A549 (cell line): ENCODE measurements around the gene GRK5.

ENCODE experiments used
- CBX2 ChIP-seq: fragments of 200-600 bp; sonication (generic); IDR thresholded peaks from 2 replicates; pipeline ENCODE4 v1.6.1; 2016; ENCODE audit warnings: low read depth, mild to moderate bottlenecking, borderline replicate concordance
- EP300 ChIP-seq, 2 experiments: fragments of >200 bp; sonication (Bioruptor Twin); formaldehyde crosslinking; IDR thresholded peaks; 2 replicates in 1 of 2; 3 replicates in 1 of 2; pipeline ENCODE4 v1.6.1; 2016 to 2017
- JUN ChIP-seq, 2 experiments: fragments of >200 bp; sonication (Bioruptor Twin); formaldehyde crosslinking; IDR thresholded peaks; 2 replicates in 1 of 2; 3 replicates in 1 of 2; pipeline ENCODE4 v1.6.1; 2016 to 2017
- KDM5A ChIP-seq: fragments of 200-600 bp; sonication (generic); IDR thresholded peaks from 2 replicates; pipeline ENCODE4 v1.6.1; 2016; ENCODE audit warnings: antibody characterized with exemption, mild to moderate bottlenecking
- PBX3 ChIP-seq: IDR thresholded peaks from 2 replicates; pipeline ENCODE4 v1.6.1; 2012
- POLR2A ChIP-seq: IDR thresholded peaks from 2 replicates; pipeline ENCODE4 v1.6.1; 2012; ENCODE audit warnings: mild to moderate bottlenecking, low read length
- RAD21 ChIP-seq, 2 experiments: fragments of >200 bp in 1 of 2; sonication (Bioruptor Twin) in 1 of 2; formaldehyde crosslinking in 1 of 2; IDR thresholded peaks in 1 of 2; conservative IDR thresholded peaks in 1 of 2; 2 replicates in 1 of 2; 3 replicates in 1 of 2; pipeline ENCODE4 v1.6.1; 2012 to 2018; ENCODE audit warnings: inconsistent platforms in 1 of 2
- TF ChIP-seq, protein P1 (sequence below): fragments of >200 bp; sonication (Bioruptor Twin); formaldehyde crosslinking; IDR thresholded peaks from 3 replicates; pipeline ENCODE4 v1.5.1; 2016

DNA sequence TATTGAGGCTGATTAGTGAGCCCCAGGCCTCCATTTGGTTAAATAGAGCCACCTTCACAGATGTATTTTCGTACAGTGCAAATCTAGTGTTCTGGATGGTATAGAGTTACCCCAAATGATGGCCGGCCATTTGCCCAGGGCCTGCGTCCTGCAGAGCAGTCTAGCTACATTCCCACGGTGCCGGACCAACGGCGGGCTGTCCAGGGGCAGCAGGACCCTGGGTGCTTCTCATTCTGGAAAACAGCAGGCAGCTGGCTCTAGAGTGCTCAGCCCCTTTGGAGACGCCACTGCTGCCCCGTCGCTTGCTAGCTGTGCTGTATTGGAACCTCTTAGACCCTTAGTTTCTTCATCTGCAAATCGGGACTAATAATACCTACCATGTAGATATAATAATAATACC lies 186.1 kb downstream of the GRK5 start:
- TF ChIP-seq, protein P1, sequence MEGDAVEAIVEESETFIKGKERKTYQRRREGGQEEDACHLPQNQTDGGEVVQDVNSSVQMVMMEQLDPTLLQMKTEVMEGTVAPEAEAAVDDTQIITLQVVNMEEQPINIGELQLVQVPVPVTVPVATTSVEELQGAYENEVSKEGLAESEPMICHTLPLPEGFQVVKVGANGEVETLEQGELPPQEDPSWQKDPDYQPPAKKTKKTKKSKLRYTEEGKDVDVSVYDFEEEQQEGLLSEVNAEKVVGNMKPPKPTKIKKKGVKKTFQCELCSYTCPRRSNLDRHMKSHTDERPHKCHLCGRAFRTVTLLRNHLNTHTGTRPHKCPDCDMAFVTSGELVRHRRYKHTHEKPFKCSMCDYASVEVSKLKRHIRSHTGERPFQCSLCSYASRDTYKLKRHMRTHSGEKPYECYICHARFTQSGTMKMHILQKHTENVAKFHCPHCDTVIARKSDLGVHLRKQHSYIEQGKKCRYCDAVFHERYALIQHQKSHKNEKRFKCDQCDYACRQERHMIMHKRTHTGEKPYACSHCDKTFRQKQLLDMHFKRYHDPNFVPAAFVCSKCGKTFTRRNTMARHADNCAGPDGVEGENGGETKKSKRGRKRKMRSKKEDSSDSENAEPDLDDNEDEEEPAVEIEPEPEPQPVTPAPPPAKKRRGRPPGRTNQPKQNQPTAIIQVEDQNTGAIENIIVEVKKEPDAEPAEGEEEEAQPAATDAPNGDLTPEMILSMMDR, result no peak
- no peak for TF ChIP-seq CBX2
- TF ChIP-seq EP300 (IDR thresholded peaks at IDR 0.05), result no peak
- no peak for TF ChIP-seq RAD21 (conservative IDR thresholded peaks at IDR 0.05 in 1 of 2, IDR thresholded peaks at IDR 0.05 in 1 of 2)
- TF ChIP-seq KDM5A, result no peak
- no peak for TF ChIP-seq PBX3
- TF ChIP-seq POLR2A, result no peak
- no peak for TF ChIP-seq JUN (IDR thresholded peaks at IDR 0.05)
